ENCODE measurements around the gene HOXB4. TPM values are rescaled to one million over a fixed set of nuclear protein-coding genes. Genes with fewer than 3 reads are reported as not detected.

Gene HOXB4
- polyA plus RNA-seq, 12 donors, result 0.69 to 4.5 (median 2.2) TPM; not detected in 1

GRCh38 chr17:48615963-48616716 lies 38.0 kb upstream of the HOXB4 start:
- no peak for DNase-seq

- DNase-seq, result no peak
Observed at GRCh38 chr17:48615047-48615962, 37.2 kb upstream of the HOXB4 start, which contains the start of gene HOXB8. HOXB8 (minus strand) TSS chr17:48615292; CDS start chr17:48614704, 588 bp downstream.

DNA sequence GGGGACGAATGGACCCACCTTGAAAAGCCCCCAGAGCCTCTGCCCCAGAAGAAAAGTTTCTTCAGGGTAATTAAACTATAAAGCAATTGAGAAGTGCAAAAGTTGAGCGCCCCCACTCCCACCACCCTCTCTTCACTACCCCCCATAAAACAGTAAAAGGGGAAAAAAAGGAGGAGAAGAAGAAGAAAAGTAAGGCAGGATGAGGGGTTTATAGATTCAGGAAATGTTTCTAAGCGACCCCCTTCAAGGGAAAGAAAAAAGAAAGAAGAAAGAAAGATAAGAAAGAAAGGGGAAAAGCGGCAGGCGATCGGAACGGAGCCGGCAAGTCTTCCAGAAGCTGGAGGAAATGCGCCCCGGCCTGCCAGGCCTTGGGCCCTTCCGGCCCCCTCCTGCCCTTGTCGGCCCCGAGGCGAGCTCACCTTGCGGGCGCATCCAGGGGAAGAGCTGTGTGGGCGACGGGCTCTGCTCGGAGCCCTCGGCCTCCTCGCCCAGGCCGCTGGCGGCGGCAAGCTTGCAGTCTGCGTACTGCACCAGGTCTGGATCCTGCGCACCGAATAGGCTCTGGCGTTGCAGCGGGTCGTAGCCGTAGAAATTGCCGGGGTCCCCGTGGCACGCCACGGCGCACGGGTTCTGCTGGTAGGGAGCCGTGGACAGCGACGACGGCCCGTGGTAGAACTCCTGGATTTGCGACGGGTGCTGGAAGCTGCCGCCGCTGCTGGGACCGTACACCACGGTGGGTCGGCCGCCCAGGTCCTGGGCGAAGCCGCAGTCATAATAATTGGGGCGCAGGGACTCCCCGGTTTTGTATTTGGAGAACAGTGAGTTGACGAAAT lies 35.9 kb upstream of the HOXB4 start:
- no peak for DNase-seq

- no peak for DNase-seq
Observed at GRCh38 chr17:48612854-48613691, 34.9 kb upstream of the HOXB4 start.

DNA sequence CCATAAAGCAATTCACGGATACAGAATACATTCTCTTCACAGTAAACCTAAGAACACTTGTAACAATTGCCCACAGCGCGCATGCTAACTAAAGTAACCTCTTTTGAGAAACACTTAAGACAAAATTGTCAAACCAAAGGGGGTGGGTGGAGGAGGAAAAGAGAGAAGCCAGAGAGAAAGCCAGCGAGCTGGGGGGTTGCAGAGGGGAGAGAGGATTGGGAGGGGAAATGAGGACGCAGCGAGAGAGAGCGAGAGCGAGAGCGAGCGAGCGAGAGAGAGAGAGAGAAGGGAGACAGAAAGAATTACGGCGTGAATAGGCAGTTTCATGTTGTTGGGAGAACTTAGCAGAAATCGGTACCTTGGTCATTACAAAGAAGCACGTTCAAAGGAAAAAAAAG lies 34.3 kb upstream of the HOXB4 start:
- no peak for DNase-seq

- DNase-seq, result no peak
Observed at GRCh38 chr17:48611681-48612455, 33.7 kb upstream of the HOXB4 start.

- DNase-seq, result no peak
Observed at GRCh38 chr17:48611213-48611612, 33.1 kb upstream of the HOXB4 start.

- DNase-seq, result peak; percentile 49
Observed at GRCh38 chr17:48610282-48611211, 32.4 kb upstream of the HOXB4 start, which contains the start of gene HOXB7. HOXB7 (minus strand) TSS chr17:48611017; CDS start chr17:48610918, 99 bp downstream.

- no peak for DNase-seq
Observed at GRCh38 chr17:48609759-48610281, 31.7 kb upstream of the HOXB4 start.

GRCh38 chr17:48609033-48609432 lies 30.9 kb upstream of the HOXB4 start:
- DNase-seq, result no peak

DNA sequence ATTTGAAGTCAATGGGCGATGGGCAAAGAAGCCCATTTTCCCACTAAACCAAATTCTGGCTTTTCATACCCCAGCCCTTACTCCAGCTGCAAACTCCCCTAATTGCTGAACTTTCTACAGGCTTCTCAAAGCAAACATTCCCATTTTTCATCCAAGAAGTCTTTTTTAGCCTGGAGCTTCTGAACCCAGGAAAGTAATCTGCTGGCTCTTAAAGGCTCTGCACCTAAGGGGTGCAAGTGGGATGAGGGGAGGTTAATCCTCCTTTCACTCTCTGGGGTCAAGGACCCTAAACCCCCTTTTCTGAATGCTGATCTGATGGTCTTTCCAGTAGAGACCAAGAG lies 30.3 kb upstream of the HOXB4 start:
- no peak for DNase-seq

GRCh38 chr17:48606892-48607614 lies 28.9 kb upstream of the HOXB4 start:
- DNase-seq, result no peak

GRCh38 chr17:48605991-48606891 lies 28.1 kb upstream of the HOXB4 start:
- DNase-seq, result no peak

- no peak for DNase-seq
Observed at GRCh38 chr17:48605409-48605919, 27.3 kb upstream of the HOXB4 start.

DNA sequence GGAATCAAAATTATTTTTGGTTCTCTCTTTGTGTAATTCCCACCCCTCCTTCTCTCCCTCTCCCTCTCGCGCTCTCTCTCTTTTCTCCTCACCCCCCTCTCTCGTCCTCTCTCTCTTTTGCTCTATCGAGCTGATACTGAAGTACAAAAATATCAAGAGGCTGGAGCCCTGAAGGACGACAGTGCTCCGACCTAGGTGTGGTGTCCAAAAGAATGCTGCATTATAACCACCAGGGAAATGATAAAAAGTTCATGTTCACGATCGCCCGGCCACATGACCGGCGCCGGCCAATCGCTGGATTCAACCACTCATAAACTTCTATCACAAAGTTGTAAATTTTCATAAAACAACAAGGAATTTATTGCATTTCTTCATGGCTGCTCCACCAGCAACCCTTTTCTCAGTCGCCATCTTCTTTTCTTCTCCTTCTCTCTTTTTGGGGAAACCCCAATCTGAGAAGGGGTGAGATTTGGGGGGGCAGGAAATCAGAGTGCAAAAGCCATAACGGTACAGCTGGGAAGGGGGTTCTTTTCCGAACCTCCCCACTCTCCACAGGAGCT lies 26.7 kb upstream of the HOXB4 start, which contains the start of gene HOXB6:
Gene HOXB6 (minus strand): TSS at position 217 of the 560 bp plus-strand sequence. CDS start 6,836 bp downstream, outside the sequence.
- no peak for DNase-seq

All from muscle of arm (tissue), 12 donors.